ENCODE results near the gene ROBO1. TPM values are rescaled to one million over a fixed set of nuclear protein-coding genes. Genes with fewer than 3 reads are reported as not detected.

The ROBO1 gene
- total RNA-seq, 1 experiment from 2014 or later: 67.6 TPM

DNA sequence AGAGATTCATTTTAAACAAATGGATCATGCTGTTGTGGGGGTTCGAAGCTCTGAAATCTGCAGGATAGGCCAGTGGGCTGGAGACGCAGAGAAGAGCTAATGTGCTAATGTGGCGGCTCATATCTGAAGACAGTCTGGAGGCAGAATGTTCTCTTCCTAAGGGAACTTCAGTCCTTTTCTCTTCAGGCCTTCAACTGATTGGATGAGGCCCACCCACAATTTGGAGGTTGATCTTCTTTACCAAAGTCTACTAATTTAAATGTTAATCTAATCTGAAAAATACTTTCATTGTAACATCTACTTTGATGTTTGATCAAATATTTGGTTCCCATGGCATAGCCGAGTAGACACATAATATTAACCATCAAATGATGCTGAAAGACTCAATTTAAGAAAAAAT lies 940.2 kb downstream of the ROBO1 start:
- Histone ChIP-seq H3K27ac (ENCODE audit: low read depth, low read length, poor library complexity, severe bottlenecking) (no peak overlapping the region), H3K36me3 (ENCODE audit: insufficient read depth, low read length, poor library complexity, severe bottlenecking) (no peaks in the 10 kb centered on the region), H3K4me3 (ENCODE audit: low read depth, low read length, poor library complexity, severe bottlenecking) (no peak overlapping the region), H3K9me3 (ENCODE audit: low read depth, low read length, poor library complexity, severe bottlenecking) (peaks cover 7% of the 10 kb centered on the region), H3K4me1 (ENCODE audit: insufficient read depth, low read length, poor library complexity, severe bottlenecking) (peaks cover 8% of the 10 kb centered on the region), H3K27me3 (replicated peaks; ENCODE audit: insufficient read depth, low read depth, low read length, poor library complexity) (no peaks in the 10 kb centered on the region)
- no TSS peak for BruUV-seq (replicated peaks)
- CTCF ChIA-PET: no interaction called here
- POLR2A ChIA-PET (ENCODE audit: low non-redundant PET): no interaction called here
- no peak for DNase-seq (ENCODE audit: low spot score)
- TF ChIP-seq EZH2 (IDR thresholded peaks at IDR 0.05; ENCODE audit: borderline replicate concordance, low read depth, low read length, poor library complexity, severe bottlenecking): no peak
- TF ChIP-seq, protein P1, sequence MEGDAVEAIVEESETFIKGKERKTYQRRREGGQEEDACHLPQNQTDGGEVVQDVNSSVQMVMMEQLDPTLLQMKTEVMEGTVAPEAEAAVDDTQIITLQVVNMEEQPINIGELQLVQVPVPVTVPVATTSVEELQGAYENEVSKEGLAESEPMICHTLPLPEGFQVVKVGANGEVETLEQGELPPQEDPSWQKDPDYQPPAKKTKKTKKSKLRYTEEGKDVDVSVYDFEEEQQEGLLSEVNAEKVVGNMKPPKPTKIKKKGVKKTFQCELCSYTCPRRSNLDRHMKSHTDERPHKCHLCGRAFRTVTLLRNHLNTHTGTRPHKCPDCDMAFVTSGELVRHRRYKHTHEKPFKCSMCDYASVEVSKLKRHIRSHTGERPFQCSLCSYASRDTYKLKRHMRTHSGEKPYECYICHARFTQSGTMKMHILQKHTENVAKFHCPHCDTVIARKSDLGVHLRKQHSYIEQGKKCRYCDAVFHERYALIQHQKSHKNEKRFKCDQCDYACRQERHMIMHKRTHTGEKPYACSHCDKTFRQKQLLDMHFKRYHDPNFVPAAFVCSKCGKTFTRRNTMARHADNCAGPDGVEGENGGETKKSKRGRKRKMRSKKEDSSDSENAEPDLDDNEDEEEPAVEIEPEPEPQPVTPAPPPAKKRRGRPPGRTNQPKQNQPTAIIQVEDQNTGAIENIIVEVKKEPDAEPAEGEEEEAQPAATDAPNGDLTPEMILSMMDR (conservative IDR thresholded peaks at IDR 0.05; ENCODE audit: low read depth, low read length): no peak
- intact Hi-C loops (cut with micrococcal nuclease; ENCODE audit: unreplicated experiment): no loop called here

DNA sequence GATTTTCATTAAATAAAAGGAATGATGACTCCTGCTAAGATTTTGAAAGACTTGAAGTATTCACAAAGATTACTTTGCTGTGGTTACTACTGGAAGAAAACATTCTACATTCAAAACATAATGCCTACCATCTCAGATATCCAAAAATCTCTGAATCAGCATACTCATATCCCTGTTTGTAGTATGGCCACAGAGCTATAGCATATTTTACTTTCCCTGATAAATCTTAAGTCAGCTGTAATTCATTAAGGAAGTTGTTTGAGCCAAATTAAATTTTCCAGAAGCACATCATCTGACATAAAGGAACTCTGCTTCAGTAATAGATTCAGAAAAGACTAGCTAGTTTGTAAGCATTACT lies 942.0 kb downstream of the ROBO1 start:
- ChIA-PET POLR2A (ENCODE audit: low non-redundant PET) (no interaction called here), CTCF (no interaction called here)
- BruUV-seq (replicated peaks): no TSS peak
- TF ChIP-seq EZH2 (IDR thresholded peaks at IDR 0.05; ENCODE audit: borderline replicate concordance, low read depth, low read length, poor library complexity, severe bottlenecking): no peak
- TF ChIP-seq, protein P1 (conservative IDR thresholded peaks at IDR 0.05; ENCODE audit: low read depth, low read length): no peak
- Histone ChIP-seq H3K36me3 (ENCODE audit: insufficient read depth, low read length, poor library complexity, severe bottlenecking) (no peaks in the 10 kb centered on the region), H3K4me3 (ENCODE audit: low read depth, low read length, poor library complexity, severe bottlenecking) (no peak overlapping the region), H3K27ac (ENCODE audit: low read depth, low read length, poor library complexity, severe bottlenecking) (no peak overlapping the region), H3K27me3 (replicated peaks; ENCODE audit: insufficient read depth, low read depth, low read length, poor library complexity) (no peaks in the 10 kb centered on the region), H3K9me3 (ENCODE audit: low read depth, low read length, poor library complexity, severe bottlenecking) (peaks cover 7% of the 10 kb centered on the region), H3K4me1 (ENCODE audit: insufficient read depth, low read length, poor library complexity, severe bottlenecking) (peaks cover 10% of the 10 kb centered on the region)
- DNase-seq (ENCODE audit: low spot score): no peak
- intact Hi-C loops (cut with micrococcal nuclease; ENCODE audit: unreplicated experiment): no loop called here

DNA sequence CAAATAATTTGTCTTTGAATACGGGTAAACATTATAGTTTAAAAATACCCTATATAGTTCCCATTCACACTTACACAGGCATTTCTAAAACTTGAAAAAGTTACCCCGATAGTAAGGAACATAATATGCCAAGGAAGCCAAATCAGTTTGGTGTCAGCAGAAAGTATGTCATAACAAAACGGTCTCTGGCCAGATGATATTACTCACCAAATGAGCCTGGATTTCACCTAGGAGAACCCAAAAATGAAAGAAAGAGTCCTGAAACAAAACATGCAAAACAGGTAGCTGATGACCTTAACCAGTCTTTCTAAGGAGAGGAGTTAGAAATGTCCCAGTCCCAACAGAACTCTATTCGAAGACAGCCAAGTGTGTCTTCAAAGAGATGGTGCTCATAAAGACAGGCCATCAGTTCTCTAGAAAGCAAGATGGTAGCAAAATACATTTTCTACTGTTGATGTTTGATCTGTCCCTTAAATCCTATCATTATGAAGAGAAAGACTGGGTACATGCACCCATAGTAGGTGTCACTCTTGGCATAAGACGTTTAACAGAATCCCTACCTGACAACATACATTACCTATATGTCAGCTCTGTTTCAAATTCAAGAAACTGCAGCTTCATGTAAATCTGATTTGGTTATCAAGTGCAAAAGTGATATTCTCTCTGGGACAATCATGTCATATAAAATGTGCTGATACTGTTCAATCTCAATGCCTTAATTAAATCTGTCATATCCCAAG lies 942.5 kb downstream of the ROBO1 start:
- ChIA-PET CTCF (no interaction called here), POLR2A (ENCODE audit: low non-redundant PET) (no interaction called here)

More for the DNA sequence above, 942.5 kb downstream of the ROBO1 start:
- Histone ChIP-seq H3K27ac (ENCODE audit: low read depth, low read length, poor library complexity, severe bottlenecking) (no peak overlapping the region), H3K36me3 (ENCODE audit: insufficient read depth, low read length, poor library complexity, severe bottlenecking) (no peaks in the 10 kb centered on the region), H3K4me1 (ENCODE audit: insufficient read depth, low read length, poor library complexity, severe bottlenecking) (peaks cover 10% of the 10 kb centered on the region), H3K4me3 (ENCODE audit: low read depth, low read length, poor library complexity, severe bottlenecking) (no peak overlapping the region), H3K27me3 (replicated peaks; ENCODE audit: insufficient read depth, low read depth, low read length, poor library complexity) (no peaks in the 10 kb centered on the region), H3K9me3 (ENCODE audit: low read depth, low read length, poor library complexity, severe bottlenecking) (peaks cover 5% of the 10 kb centered on the region)
- BruUV-seq (replicated peaks): no TSS peak
- TF ChIP-seq, protein P1 (conservative IDR thresholded peaks at IDR 0.05; ENCODE audit: low read depth, low read length): no peak
- no peak for TF ChIP-seq EZH2 (IDR thresholded peaks at IDR 0.05; ENCODE audit: borderline replicate concordance, low read depth, low read length, poor library complexity, severe bottlenecking)
- DNase-seq (ENCODE audit: low spot score): no peak
- intact Hi-C loops (cut with micrococcal nuclease; ENCODE audit: unreplicated experiment): no loop called here

Measured in A673 (cell line).